Mesendoderm (in vitro differentiated cells): ENCODE data around the gene PCDHA8.
"Not testable (repeated sequence)": the region's sequence is repeated elsewhere in the genome, so short reads cannot be mapped to it uniquely, and the experiment has no call there.

Experiments used
- DNase-seq: peaks from one replicate; pipeline ENCODE4 v3.0.0; 2013
- H2AK5ac ChIP-seq: 2 replicates; pipeline ENCODE4 v1.6.1; 2013; ENCODE audit warnings: low read length, inconsistent platforms
- H2BK120ac ChIP-seq: 2 replicates; pipeline ENCODE4 v1.6.1; 2013; ENCODE audit warnings: low read depth, mild to moderate bottlenecking, low read length, moderate library complexity, mixed read lengths
- H2BK15ac ChIP-seq: replicated peaks from 2 replicates; pipeline ENCODE4 v1.6.1; 2013; ENCODE audit warnings: low read depth, mild to moderate bottlenecking, moderate library complexity
- H2BK5ac ChIP-seq: 2 replicates; pipeline ENCODE4 v1.6.1; 2013; ENCODE audit warnings: low read length, inconsistent platforms
- H3K18ac ChIP-seq: 2 replicates; pipeline ENCODE4 v1.6.1; 2013; ENCODE audit warnings: mild to moderate bottlenecking, low read length, mixed read lengths
- H3K23ac ChIP-seq: one replicate; pipeline ENCODE4 v1.6.1; 2013; ENCODE audit warnings: low read length
- H3K27ac ChIP-seq: 2 replicates; pipeline ENCODE4 v1.5.1; 2013; ENCODE audit warnings: low read depth, mild to moderate bottlenecking, inconsistent platforms, low read length, moderate library complexity
- H3K27me3 ChIP-seq: 2 replicates; pipeline ENCODE4 v1.6.1; 2013; ENCODE audit warnings: low read length, control low read depth, mild to moderate bottlenecking, inconsistent platforms; ENCODE audit not compliant: insufficient read depth, poor library complexity
- H3K36me3 ChIP-seq: 2 replicates; pipeline ENCODE4 v1.6.1; 2013; ENCODE audit warnings: low read length, inconsistent platforms; ENCODE audit not compliant: control insufficient read depth, insufficient read depth
- H3K4ac ChIP-seq: one replicate; pipeline ENCODE4 v1.6.1; 2013; ENCODE audit warnings: low read depth, mild to moderate bottlenecking, low read length, moderate library complexity
- H3K4me1 ChIP-seq: 2 replicates; pipeline ENCODE4 v1.6.1; 2013; ENCODE audit warnings: low read depth, low read length, inconsistent platforms; ENCODE audit not compliant: control insufficient read depth
- H3K4me2 ChIP-seq: 2 replicates; pipeline ENCODE4 v1.6.1; 2013; ENCODE audit warnings: low read length
- H3K4me3 ChIP-seq: 2 replicates; pipeline ENCODE4 v1.5.1; 2013; ENCODE audit warnings: mild to moderate bottlenecking, low read length
- H3K56ac ChIP-seq: one replicate; pipeline ENCODE4 v1.6.1; 2013; ENCODE audit warnings: low read length
- H3K79me1 ChIP-seq: 2 replicates; pipeline ENCODE4 v1.6.1; 2013; ENCODE audit warnings: low read length, inconsistent platforms
- H3K79me2 ChIP-seq: 2 replicates; pipeline ENCODE4 v1.6.1; 2013; ENCODE audit warnings: mild to moderate bottlenecking, low read length; ENCODE audit not compliant: control insufficient read depth, insufficient read depth
- H3K9ac ChIP-seq: 2 replicates; pipeline ENCODE4 v1.6.1; 2013; ENCODE audit warnings: low read length, inconsistent platforms
- H4K5ac ChIP-seq: one replicate; pipeline ENCODE4 v1.6.1; 2013; ENCODE audit warnings: low read length
- H4K8ac ChIP-seq: one replicate; pipeline ENCODE4 v1.6.1; 2013; ENCODE audit warnings: low read depth, mild to moderate bottlenecking, control low read depth, low read length, moderate library complexity
- WGBS: extraction: QIAGEN DNeasy Blood & Tissue Kit; methylation state at CpG from one replicate; pipeline ENCODE4 v1.1.7; 2013; ENCODE audit warnings: low lambda C conversion rate, missing lambda C conversion rate; ENCODE audit not compliant: insufficient coverage; ENCODE audit errors: extremely low coverage; 5-methylcytosine and 5-hydroxymethylcytosine counted together

The PCDHA8 gene

DNA sequence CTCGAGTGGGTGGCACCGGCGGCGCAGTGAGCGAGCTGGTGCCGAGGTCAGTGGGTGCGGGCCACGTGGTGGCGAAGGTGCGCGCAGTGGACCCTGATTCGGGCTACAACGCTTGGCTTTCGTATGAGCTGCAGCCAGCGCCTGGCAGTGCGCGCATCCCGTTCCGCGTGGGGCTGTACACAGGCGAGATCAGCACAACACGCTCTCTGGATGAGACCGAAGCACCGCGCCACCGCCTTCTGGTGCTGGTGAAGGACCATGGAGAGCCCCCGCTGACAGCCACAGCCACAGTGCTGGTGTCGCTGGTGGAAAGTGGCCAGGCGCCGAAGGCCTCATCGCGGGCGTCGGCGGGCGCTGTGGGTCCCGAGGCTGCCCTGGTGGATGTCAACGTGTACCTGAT lies 17.5 kb upstream of the PCDHA8 start:
- Histone ChIP-seq H3K56ac (no peak overlapping the region), H3K4me1 (no peaks in the 10 kb centered on the region), H4K8ac (no peak overlapping the region), H3K4ac (no peak overlapping the region), H2AK5ac (no peak overlapping the region), H2BK15ac (no peak overlapping the region), H3K4me2 (no peak overlapping the region), H2BK5ac (no peak overlapping the region), H3K27me3 (no peaks in the 10 kb centered on the region), H3K36me3 (no peaks in the 10 kb centered on the region), H3K4me3 (no peak overlapping the region), H3K27ac (no peak overlapping the region), H2BK120ac (no peak overlapping the region), H3K9ac (no peak overlapping the region), H3K79me1 (no peaks in the 10 kb centered on the region), H4K5ac (no peak overlapping the region), H3K18ac (no peak overlapping the region), H3K23ac (no peak overlapping the region), H3K79me2 (no peaks in the 10 kb centered on the region)
- WGBS: no CpG with 5 or more reads among the region's 38 CpGs
- DNase-seq: no peak

DNA sequence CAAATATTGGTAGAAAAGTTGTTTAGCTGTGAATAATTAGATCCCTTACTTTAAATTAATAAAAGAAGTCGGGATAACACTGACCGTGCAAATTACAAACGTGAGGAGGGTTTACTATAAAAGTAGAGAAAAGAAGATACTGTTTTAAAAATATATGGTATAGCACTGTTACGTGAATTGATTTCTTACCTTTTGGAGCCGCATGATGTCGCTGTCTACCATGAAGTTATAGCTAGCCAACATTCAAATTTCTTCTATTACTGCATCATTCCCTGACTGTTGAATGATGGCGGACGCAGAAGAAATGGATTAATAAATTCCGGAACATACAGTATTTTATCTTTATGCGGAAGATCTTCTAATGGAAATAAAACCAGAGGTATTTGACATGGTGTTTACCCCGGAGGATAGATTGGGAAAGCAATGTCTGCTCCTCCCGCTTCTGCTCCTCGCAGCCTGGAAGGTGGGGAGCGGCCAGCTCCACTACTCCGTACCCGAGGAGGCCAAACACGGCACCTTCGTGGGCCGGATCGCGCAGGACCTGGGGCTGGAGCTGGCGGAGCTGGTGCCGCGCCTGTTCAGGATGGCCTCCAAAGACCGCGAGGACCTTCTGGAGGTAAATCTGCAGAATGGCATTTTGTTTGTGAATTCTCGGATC lies 13.2 kb upstream of the PCDHA8 start, which contains the start of gene PCDHA6:
PCDHA6 (plus strand) TSS at position 257 of the 658 bp plus-strand sequence; CDS start at position 389, 132 bp downstream.
- DNase-seq: peak; percentile 21
- no peaks in the 10 kb centered on the region for H3K27me3 ChIP-seq
- no peak within 1 kb of the TSS for H2BK5ac ChIP-seq
- H3K4ac ChIP-seq: no peak within 1 kb of the TSS
- H3K27ac ChIP-seq: no peak within 1 kb of the TSS
- no CpG with 5 or more reads among the region's 27 CpGs for WGBS
- H4K8ac ChIP-seq: no peak within 1 kb of the TSS
- peak within 1 kb of the TSS; percentile 43 for H3K4me3 ChIP-seq
- no peak within 1 kb of the TSS for H4K5ac ChIP-seq
- no peak within 1 kb of the TSS for H3K23ac ChIP-seq
- no peak within 1 kb of the TSS for H2BK15ac ChIP-seq
- H3K79me2 ChIP-seq: no peaks in the 10 kb centered on the region
- H3K56ac ChIP-seq: peak within 1 kb of the TSS; percentile 85
- peak within 1 kb of the TSS; percentile 68 for H3K9ac ChIP-seq
- no peak within 1 kb of the TSS for H2AK5ac ChIP-seq
- no peak within 1 kb of the TSS for H3K18ac ChIP-seq
- H3K4me2 ChIP-seq: no peak within 1 kb of the TSS
- H3K36me3 ChIP-seq: no peaks in the 10 kb centered on the region
- no peaks in the 10 kb centered on the region for H3K79me1 ChIP-seq
- H2BK120ac ChIP-seq: no peak within 1 kb of the TSS
- H3K4me1 ChIP-seq: no peaks in the 10 kb centered on the region

DNA sequence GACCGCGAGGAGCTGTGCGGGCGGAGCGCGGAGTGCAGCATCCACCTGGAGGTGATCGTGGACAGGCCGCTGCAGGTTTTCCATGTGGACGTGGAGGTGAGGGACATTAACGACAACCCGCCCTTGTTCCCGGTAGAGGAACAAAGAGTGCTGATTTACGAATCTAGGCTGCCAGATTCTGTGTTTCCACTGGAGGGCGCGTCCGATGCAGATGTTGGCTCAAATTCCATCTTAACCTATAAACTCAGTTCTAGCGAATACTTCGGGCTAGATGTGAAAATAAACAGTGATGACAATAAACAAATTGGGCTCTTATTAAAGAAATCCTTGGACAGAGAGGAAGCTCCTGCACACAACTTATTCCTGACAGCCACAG lies 12.6 kb upstream of the PCDHA8 start:
- no peaks in the 10 kb centered on the region for H3K27me3 ChIP-seq
- no peak overlapping the region for H3K4me2 ChIP-seq
- no peak overlapping the region for H2AK5ac ChIP-seq
- no peaks in the 10 kb centered on the region for H3K79me1 ChIP-seq
- peak overlapping the region; percentile 68 for H3K9ac ChIP-seq
- no CpG with 5 or more reads among the region's 18 CpGs for WGBS
- no peak overlapping the region for H2BK15ac ChIP-seq
- no peak overlapping the region for H4K8ac ChIP-seq
- H4K5ac ChIP-seq: no peak overlapping the region
- H3K18ac ChIP-seq: no peak overlapping the region
- H3K36me3 ChIP-seq: no peaks in the 10 kb centered on the region
- no peak overlapping the region for H3K23ac ChIP-seq
- no peak overlapping the region for H2BK5ac ChIP-seq
- DNase-seq: peak; percentile 50
- no peak overlapping the region for H3K27ac ChIP-seq
- H3K4me3 ChIP-seq: no peak overlapping the region
- H3K79me2 ChIP-seq: no peaks in the 10 kb centered on the region
- no peak overlapping the region for H2BK120ac ChIP-seq
- peak overlapping the region; percentile 85 for H3K56ac ChIP-seq
- H3K4ac ChIP-seq: no peak overlapping the region
- no peaks in the 10 kb centered on the region for H3K4me1 ChIP-seq

DNA sequence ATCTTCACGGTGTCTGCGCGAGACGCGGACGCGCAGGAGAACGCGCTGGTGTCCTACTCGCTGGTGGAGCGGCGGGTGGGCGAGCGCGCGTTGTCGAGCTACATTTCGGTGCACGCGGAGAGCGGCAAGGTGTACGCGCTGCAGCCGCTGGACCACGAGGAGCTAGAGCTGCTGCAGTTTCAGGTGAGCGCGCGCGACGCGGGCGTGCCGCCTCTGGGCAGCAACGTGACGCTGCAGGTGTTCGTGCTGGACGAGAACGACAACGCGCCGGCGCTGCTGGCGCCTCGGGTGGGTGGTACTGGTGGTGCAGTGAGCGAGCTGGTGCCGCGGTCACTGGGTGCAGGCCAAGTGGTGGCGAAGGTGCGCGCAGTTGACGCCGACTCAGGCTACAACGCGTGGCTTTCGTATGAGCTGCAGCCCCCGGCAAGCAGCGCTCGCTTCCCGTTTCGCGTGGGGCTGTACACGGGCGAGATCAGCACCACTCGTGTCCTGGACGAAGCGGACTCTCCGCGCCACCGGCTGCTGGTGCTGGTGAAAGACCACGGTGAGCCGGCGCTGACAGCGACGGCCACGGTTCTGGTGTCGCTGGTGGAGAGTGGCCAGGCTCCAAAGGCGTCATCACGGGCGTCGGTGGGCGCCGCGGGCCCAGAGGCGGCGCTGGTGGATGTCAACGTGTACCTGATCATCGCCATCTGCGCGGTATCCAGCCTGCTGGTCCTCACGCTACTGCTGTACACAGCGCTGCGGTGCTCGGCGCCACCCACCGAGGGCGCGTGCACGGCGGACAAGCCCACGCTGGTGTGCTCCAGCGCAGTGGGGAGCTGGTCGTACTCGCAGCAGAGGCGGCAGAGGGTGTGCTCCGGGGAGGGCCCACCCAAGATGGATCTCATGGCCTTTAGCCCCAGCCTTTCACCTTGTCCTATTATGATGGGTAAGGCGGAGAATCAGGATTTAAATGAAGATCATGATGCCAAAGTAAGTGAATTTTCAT lies 11.2 kb upstream of the PCDHA8 start:
- no CpG with 5 or more reads among the region's 106 CpGs for WGBS
- not testable (repeated sequence) for H4K8ac ChIP-seq, H3K79me1 ChIP-seq, H2BK15ac ChIP-seq, H3K79me2 ChIP-seq, H3K27me3 ChIP-seq, H3K4me3 ChIP-seq, H3K23ac ChIP-seq, H3K4ac ChIP-seq, H3K9ac ChIP-seq, H3K18ac ChIP-seq, H2BK120ac ChIP-seq, H2BK5ac ChIP-seq, H3K56ac ChIP-seq, H2AK5ac ChIP-seq, H3K4me2 ChIP-seq, DNase-seq, H3K36me3 ChIP-seq, H3K27ac ChIP-seq, H4K5ac ChIP-seq, H3K4me1 ChIP-seq

DNA sequence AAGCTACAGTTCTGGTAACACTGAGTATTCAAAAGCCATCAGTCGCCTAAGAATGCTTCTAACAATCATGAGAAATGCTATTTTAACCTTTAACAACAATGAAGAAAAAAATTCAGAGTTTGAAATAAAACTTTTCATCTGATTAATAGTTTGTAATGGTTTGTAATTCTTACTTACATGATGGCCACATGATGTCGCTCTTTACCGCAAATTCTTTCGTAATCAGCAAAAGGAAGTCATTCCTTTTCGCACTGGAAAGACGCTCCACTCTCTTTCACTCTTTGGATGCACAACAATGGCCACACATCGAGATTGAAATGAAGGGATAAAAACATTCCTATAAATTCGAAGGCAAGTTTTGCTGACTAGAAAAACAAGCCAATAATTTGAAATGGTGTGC lies 7.0 kb upstream of the PCDHA8 start, which contains the start of gene PCDHA7:
PCDHA7 (plus strand) TSS at position 277 of the 400 bp plus-strand sequence; CDS start at position 392, 115 bp downstream.
- no peak within 1 kb of the TSS for H3K18ac ChIP-seq
- H2BK120ac ChIP-seq: no peak within 1 kb of the TSS
- H3K36me3 ChIP-seq: no peaks in the 10 kb centered on the region
- H3K4me1 ChIP-seq: no peaks in the 10 kb centered on the region
- WGBS: no CpG with 5 or more reads among the region's 8 CpGs
- no peak within 1 kb of the TSS for H2BK5ac ChIP-seq
- no peak within 1 kb of the TSS for H3K23ac ChIP-seq
- no peak within 1 kb of the TSS for H3K4me2 ChIP-seq
- no peak within 1 kb of the TSS for H4K8ac ChIP-seq
- no peaks in the 10 kb centered on the region for H3K79me1 ChIP-seq
- H3K79me2 ChIP-seq: no peaks in the 10 kb centered on the region
- H3K27ac ChIP-seq: no peak within 1 kb of the TSS
- H3K9ac ChIP-seq: no peak within 1 kb of the TSS
- H3K4me3 ChIP-seq: no peak within 1 kb of the TSS
- no peaks in the 10 kb centered on the region for H3K27me3 ChIP-seq
- DNase-seq: no peak
- H3K56ac ChIP-seq: no peak within 1 kb of the TSS
- H3K4ac ChIP-seq: no peak within 1 kb of the TSS
- no peak within 1 kb of the TSS for H2BK15ac ChIP-seq
- H4K5ac ChIP-seq: no peak within 1 kb of the TSS
- no peak within 1 kb of the TSS for H2AK5ac ChIP-seq
